ENCODE results near the gene PAWR.
"Not testable (repeated sequence)": the region's sequence is repeated elsewhere in the genome, so short reads cannot be mapped to it uniquely, and the experiment has no call there.

- not testable (repeated sequence) for TF ChIP-seq CTCF (conservative IDR thresholded peaks at IDR 0.05; ENCODE audit: low read depth, low read length); EZH2 (IDR thresholded peaks at IDR 0.05; ENCODE audit: borderline replicate concordance, low read depth, low read length, poor library complexity, severe bottlenecking)
These were observed 6.4 kb downstream of the PAWR start for GRCh38 chr12:79684338-79684737.

Measured in A673 (cell line).